SK-N-SH (cell line): ENCODE data around the gene SLFN11. TPM values are rescaled to one million over a fixed set of nuclear protein-coding genes. Genes with fewer than 3 reads are reported as not detected.

Experiments
- CTCF ChIA-PET: fragments of 300-600, 350-600 bp; formaldehyde crosslinking; extraction: SDS; loops from one replicate; lab custom pipeline; 2021; lab: Yijun Ruan, JAX
- POLR2A ChIA-PET: fragments of 350-600 bp; sonication (Branson Sonifier 250); formaldehyde crosslinking; extraction: SDS; loops from one replicate; lab custom pipeline; 2020; ENCODE audit warnings: antibody characterized with exemption, inconsistent platforms; lab: Yijun Ruan, JAX
- DNase-seq: peaks from one replicate; pipeline ENCODE4 v3.0.0; 2012
- H2AFZ ChIP-seq: fragments of 200-600 bp; sonication (generic); 2 replicates; pipeline ENCODE4 v1.8.1; 2016; ENCODE audit warnings: antibody characterized with exemption, mild to moderate bottlenecking, low read depth
- H3F3A ChIP-seq: fragments of 200-600 bp; sonication (generic); replicated peaks from 2 replicates; pipeline ENCODE3; 2016; ENCODE audit warnings: antibody characterized with exemption, mild to moderate bottlenecking; ENCODE audit not compliant: insufficient read depth
- H3K27ac ChIP-seq, 2 experiments: fragments of 200-500 bp in 1 of 2; fragments of 200-600 bp in 1 of 2; sonication (Bioruptor generic) in 1 of 2; sonication (generic), shearing (Covaris generic) in 1 of 2; 2 replicates each; pipeline versions ENCODE4 v1.5.1 to v1.6.1; 2014 to 2016; ENCODE audit warnings: low read depth in 2 of 2, inconsistent platforms in 1 of 2, low read length in 1 of 2, mild to moderate bottlenecking in 1 of 2, mixed read lengths in 1 of 2
- H3K27me3 ChIP-seq: fragments of 200-600 bp; sonication (generic), shearing (Covaris generic); 2 replicates; pipeline ENCODE4 v1.6.1; 2016; ENCODE audit warnings: mixed run types; ENCODE audit not compliant: insufficient read depth
- H3K36me3 ChIP-seq, 2 experiments: fragments of 200-500 bp in 1 of 2; fragments of 200-600 bp in 1 of 2; sonication (Bioruptor generic) in 1 of 2; sonication (generic) in 1 of 2; replicated peaks in 1 of 2; 2 replicates each; pipeline versions ENCODE3 to v1.5.1; 2014 to 2016; ENCODE audit warnings: low read length in 1 of 2, mild to moderate bottlenecking in 1 of 2; ENCODE audit not compliant: insufficient read depth in 2 of 2, control insufficient read depth in 1 of 2
- H3K4me1 ChIP-seq, 2 experiments: fragments of 200-500 bp in 1 of 2; fragments of 200-600 bp in 1 of 2; sonication (Bioruptor generic) in 1 of 2; sonication (generic), shearing (Covaris generic) in 1 of 2; 2 replicates each; pipeline versions ENCODE4 v1.5.1 to v1.6.1; 2014 to 2016; ENCODE audit warnings: low read depth in 1 of 2, low read length in 1 of 2, mixed run types in 1 of 2; ENCODE audit not compliant: insufficient read depth in 2 of 2, control insufficient read depth in 1 of 2
- H3K4me2 ChIP-seq: fragments of 200-600 bp; sonication (generic), shearing (Covaris generic); 2 replicates; pipeline ENCODE4 v1.6.1; 2017; ENCODE audit warnings: mixed run types
- H3K4me3 ChIP-seq, 2 experiments: fragments of 200-500 bp in 1 of 2; fragments of 200-600 bp in 1 of 2; sonication (Bioruptor generic) in 1 of 2; sonication (generic), shearing (Covaris generic) in 1 of 2; 2 replicates each; pipeline versions ENCODE4 v1.5.1 to v1.8.1; 2014 to 2016; ENCODE audit warnings: low read depth in 2 of 2, inconsistent platforms in 1 of 2, low read length in 1 of 2, mild to moderate bottlenecking in 1 of 2, mixed read lengths in 1 of 2, moderate library complexity in 1 of 2
- H3K79me2 ChIP-seq: fragments of 200-600 bp; sonication (generic); 2 replicates; pipeline ENCODE4 v1.8.1; 2017; ENCODE audit warnings: mild to moderate bottlenecking; ENCODE audit not compliant: insufficient read depth
- H3K9ac ChIP-seq: fragments of 200-600 bp; sonication (generic); 2 replicates; pipeline ENCODE4 v1.6.1; 2017; ENCODE audit warnings: mixed run types
- H3K9me2 ChIP-seq: fragments of 200-600 bp; sonication (generic); 2 replicates; pipeline ENCODE4 v1.6.1; 2017; ENCODE audit warnings: mixed run types
- H3K9me3 ChIP-seq: fragments of 200-600 bp; sonication (generic); 2 replicates; pipeline ENCODE4 v1.6.1; 2017; ENCODE audit warnings: mixed run types, mild to moderate bottlenecking, moderate library complexity
- H4K20me1 ChIP-seq: fragments of 200-600 bp; sonication (generic); 2 replicates; pipeline ENCODE4 v1.6.1; 2017; ENCODE audit warnings: mild to moderate bottlenecking, mixed run types; ENCODE audit not compliant: insufficient read depth
- FOSL2 ChIP-seq: IDR thresholded peaks from 2 replicates; pipeline ENCODE4 v1.4.0; 2012; ENCODE audit warnings: low read depth, mild to moderate bottlenecking, moderate library complexity, borderline replicate concordance
- FOXM1 ChIP-seq: IDR thresholded peaks from 2 replicates; pipeline ENCODE4 v1.4.0; 2012; ENCODE audit warnings: low read depth, mild to moderate bottlenecking
- GATA2 ChIP-seq: sonication (generic); formaldehyde crosslinking; IDR thresholded peaks from 2 replicates; pipeline ENCODE4 v1.5.0; 2020; ENCODE audit warnings: mild to moderate bottlenecking, missing genetic modification reagents
- NFIC ChIP-seq: IDR thresholded peaks from 2 replicates; pipeline ENCODE4 v1.4.0; 2012; ENCODE audit warnings: borderline replicate concordance
- NRF1 ChIP-seq: IDR thresholded peaks from 2 replicates; pipeline ENCODE4 v1.6.1; 2012; ENCODE audit warnings: low read depth, mild to moderate bottlenecking, low read length
- PBX3 ChIP-seq: IDR thresholded peaks from 2 replicates; pipeline ENCODE4; 2012
- POLR2AphosphoS5 ChIP-seq: IDR thresholded peaks from 2 replicates; pipeline ENCODE4 v1.6.1; 2012; ENCODE audit warnings: low read depth, low read length
- RAD21 ChIP-seq: IDR thresholded peaks from 2 replicates; pipeline ENCODE4 v1.6.1; 2012; ENCODE audit warnings: mild to moderate bottlenecking, low read length
- RCOR1 ChIP-seq: fragments of 150-350 bp; IDR thresholded peaks from 2 replicates; pipeline ENCODE4 v1.6.1; 2017; ENCODE audit warnings: antibody characterized with exemption, low read length
- RFX5 ChIP-seq: IDR thresholded peaks from 2 replicates; pipeline ENCODE4 v1.6.1; 2012; ENCODE audit warnings: mild to moderate bottlenecking, improper control_type of control experiment, low read length
- RXRA ChIP-seq: IDR thresholded peaks from 2 replicates; pipeline ENCODE4 v1.4.0; 2012; ENCODE audit warnings: low read depth, mild to moderate bottlenecking, borderline replicate concordance
- SIN3A ChIP-seq: IDR thresholded peaks from 2 replicates; pipeline ENCODE4 v1.6.1; 2012; ENCODE audit warnings: low read depth, mild to moderate bottlenecking, low read length, moderate library complexity, borderline replicate concordance
- SMC3 ChIP-seq: IDR thresholded peaks from 2 replicates; pipeline ENCODE4 v1.6.1; 2012; ENCODE audit warnings: low read depth, low read length, improper control_type of control experiment
- TAF1 ChIP-seq: IDR thresholded peaks from 2 replicates; pipeline ENCODE4 v1.6.1; 2012; ENCODE audit warnings: low read depth, mild to moderate bottlenecking, low read length, moderate library complexity, borderline replicate concordance
- TEAD4 ChIP-seq: IDR thresholded peaks from 2 replicates; pipeline ENCODE4 v1.4.0; 2012; ENCODE audit warnings: mild to moderate bottlenecking, borderline replicate concordance; ENCODE audit not compliant: insufficient read depth
- WGBS: methylation state at CpG from one replicate; pipeline ENCODE4 v1.1.6; 2017; ENCODE audit warnings: low lambda C conversion rate; 5-methylcytosine and 5-hydroxymethylcytosine counted together
- polyA plus RNA-seq, 3 experiments: library from polyadenylated mRNA; depleted of rRNA; stranded (reverse); fragments of >200 nt; gene quantifications; 2 replicates each; pipeline ENCODE4 v1.2.3, GENCODE V29; 2012
- TF ChIP-seq, protein P1 (sequence below): IDR thresholded peaks from 2 replicates; pipeline ENCODE4 v1.6.1; 2012; ENCODE audit warnings: mild to moderate bottlenecking, low read depth, low read length, moderate library complexity
- TF ChIP-seq, protein P2 (sequence below): fragments of 150-350 bp; IDR thresholded peaks from 2 replicates; pipeline ENCODE4 v1.6.1; 2016; ENCODE audit warnings: mild to moderate bottlenecking, low read depth, low read length

Gene SLFN11
- polyA plus RNA-seq, 1 of the 3 experiments (the other 2 are of a cell fraction) = 0.02 TPM

DNA sequence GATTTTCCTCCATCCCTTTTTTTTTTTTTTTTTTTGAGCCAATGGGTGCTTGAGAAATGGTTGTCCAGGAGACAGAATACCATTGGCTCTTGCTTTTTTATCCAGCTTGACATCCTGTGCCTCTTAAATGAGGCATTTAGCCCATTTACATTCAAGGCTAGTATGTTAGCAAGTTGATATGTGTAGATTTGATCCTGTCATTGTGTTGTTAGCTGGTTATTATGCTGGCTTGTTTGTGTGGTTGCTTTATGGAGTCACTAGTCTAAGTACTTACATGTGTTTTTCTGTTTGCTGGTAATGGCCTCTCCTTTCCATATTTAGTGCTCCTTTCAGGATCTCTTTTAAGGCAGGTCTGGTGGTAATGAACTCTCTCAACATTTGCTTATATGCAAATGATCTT, 14.1 kb upstream of the SLFN11 start:
- no peak overlapping the region for H2AFZ ChIP-seq
- H4K20me1 ChIP-seq = no peaks in the 10 kb centered on the region
- no peak overlapping the region for H3K4me3 ChIP-seq
- no peaks in the 10 kb centered on the region for H3K79me2 ChIP-seq
- no peak overlapping the region for H3K27ac ChIP-seq
- no peak overlapping the region for H3K4me2 ChIP-seq
- CTCF ChIA-PET = no interaction called here
- no peaks in the 10 kb centered on the region for H3K36me3 ChIP-seq
- no peaks in the 10 kb centered on the region for H3K9me2 ChIP-seq
- H3K9me3 ChIP-seq = no peaks in the 10 kb centered on the region
- POLR2A ChIA-PET = no interaction called here
- no peak overlapping the region for H3K9ac ChIP-seq
- TF ChIP-seq FOSL2 = no peak
- TF ChIP-seq RAD21 = no peak
- no peak for TF ChIP-seq RCOR1
- TF ChIP-seq RFX5 = no peak
- no peak for TF ChIP-seq RXRA
- no peak for TF ChIP-seq SIN3A
- TF ChIP-seq SMC3 = no peak
- 0 out of 2 replicates have a peak, but pooled peaks cover 4% of the 10 kb centered on the region for H3K27me3 ChIP-seq
- H3F3A ChIP-seq = no peaks in the 10 kb centered on the region
- H3K4me1 ChIP-seq = no peaks in the 10 kb centered on the region
- DNase-seq = no peak

GRCh38 chr17:35377706-35378105, 4.3 kb upstream of the SLFN11 start:
- H3K4me3 ChIP-seq = no peak overlapping the region
- no peak for DNase-seq
- H3K27ac ChIP-seq = no peak overlapping the region
- peaks cover 0 to 3% of the 10 kb centered on the region in 2 experiments; a peak in 2 of 4 replicates for H3K4me1 ChIP-seq
- no peak overlapping the region for H3K9ac ChIP-seq
- CTCF ChIA-PET = no interaction called here
- no peaks in the 10 kb centered on the region for H3K9me3 ChIP-seq
- POLR2A ChIA-PET = no interaction called here
- no peaks in the 10 kb centered on the region for H3K79me2 ChIP-seq
- H4K20me1 ChIP-seq = no peaks in the 10 kb centered on the region
- no peaks in the 10 kb centered on the region for H3K9me2 ChIP-seq
- WGBS = 29% methylated on average over 3 of the region's 3 CpGs
- H3K4me2 ChIP-seq = no peak overlapping the region
- no peak overlapping the region for H2AFZ ChIP-seq
- no peak for TF ChIP-seq PBX3
- no peak for TF ChIP-seq RCOR1
- TF ChIP-seq, protein P1, sequence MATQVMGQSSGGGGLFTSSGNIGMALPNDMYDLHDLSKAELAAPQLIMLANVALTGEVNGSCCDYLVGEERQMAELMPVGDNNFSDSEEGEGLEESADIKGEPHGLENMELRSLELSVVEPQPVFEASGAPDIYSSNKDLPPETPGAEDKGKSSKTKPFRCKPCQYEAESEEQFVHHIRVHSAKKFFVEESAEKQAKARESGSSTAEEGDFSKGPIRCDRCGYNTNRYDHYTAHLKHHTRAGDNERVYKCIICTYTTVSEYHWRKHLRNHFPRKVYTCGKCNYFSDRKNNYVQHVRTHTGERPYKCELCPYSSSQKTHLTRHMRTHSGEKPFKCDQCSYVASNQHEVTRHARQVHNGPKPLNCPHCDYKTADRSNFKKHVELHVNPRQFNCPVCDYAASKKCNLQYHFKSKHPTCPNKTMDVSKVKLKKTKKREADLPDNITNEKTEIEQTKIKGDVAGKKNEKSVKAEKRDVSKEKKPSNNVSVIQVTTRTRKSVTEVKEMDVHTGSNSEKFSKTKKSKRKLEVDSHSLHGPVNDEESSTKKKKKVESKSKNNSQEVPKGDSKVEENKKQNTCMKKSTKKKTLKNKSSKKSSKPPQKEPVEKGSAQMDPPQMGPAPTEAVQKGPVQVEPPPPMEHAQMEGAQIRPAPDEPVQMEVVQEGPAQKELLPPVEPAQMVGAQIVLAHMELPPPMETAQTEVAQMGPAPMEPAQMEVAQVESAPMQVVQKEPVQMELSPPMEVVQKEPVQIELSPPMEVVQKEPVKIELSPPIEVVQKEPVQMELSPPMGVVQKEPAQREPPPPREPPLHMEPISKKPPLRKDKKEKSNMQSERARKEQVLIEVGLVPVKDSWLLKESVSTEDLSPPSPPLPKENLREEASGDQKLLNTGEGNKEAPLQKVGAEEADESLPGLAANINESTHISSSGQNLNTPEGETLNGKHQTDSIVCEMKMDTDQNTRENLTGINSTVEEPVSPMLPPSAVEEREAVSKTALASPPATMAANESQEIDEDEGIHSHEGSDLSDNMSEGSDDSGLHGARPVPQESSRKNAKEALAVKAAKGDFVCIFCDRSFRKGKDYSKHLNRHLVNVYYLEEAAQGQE = no peak
- TF ChIP-seq TEAD4 = no peak
- TF ChIP-seq, protein P2, sequence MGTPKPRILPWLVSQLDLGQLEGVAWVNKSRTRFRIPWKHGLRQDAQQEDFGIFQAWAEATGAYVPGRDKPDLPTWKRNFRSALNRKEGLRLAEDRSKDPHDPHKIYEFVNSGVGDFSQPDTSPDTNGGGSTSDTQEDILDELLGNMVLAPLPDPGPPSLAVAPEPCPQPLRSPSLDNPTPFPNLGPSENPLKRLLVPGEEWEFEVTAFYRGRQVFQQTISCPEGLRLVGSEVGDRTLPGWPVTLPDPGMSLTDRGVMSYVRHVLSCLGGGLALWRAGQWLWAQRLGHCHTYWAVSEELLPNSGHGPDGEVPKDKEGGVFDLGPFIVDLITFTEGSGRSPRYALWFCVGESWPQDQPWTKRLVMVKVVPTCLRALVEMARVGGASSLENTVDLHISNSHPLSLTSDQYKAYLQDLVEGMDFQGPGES = no peak
- no peak for TF ChIP-seq NRF1
- no peak for TF ChIP-seq FOXM1
- TF ChIP-seq NFIC = no peak
- TF ChIP-seq TAF1 = no peak
- TF ChIP-seq POLR2AphosphoS5 = no peak
- no peak for TF ChIP-seq GATA2 (CRISPR knock-in tag)
- TF ChIP-seq SMC3 = no peak
- no peaks in the 10 kb centered on the region for H3K36me3 ChIP-seq
- peaks cover 29% of the 10 kb centered on the region; the same call in 1 of the 2 replicates for H3K27me3 ChIP-seq
- peaks cover 4% of the 10 kb centered on the region for H3F3A ChIP-seq
